SK-N-MC (cell line): ENCODE measurements around the gene GSAP.

Experiments used
- DNase-seq: peaks from one replicate; pipeline ENCODE4 v3.0.0-alpha.2; 2011; ENCODE audit warnings: low read depth, low spot score
- H3K27ac ChIP-seq: fragments of 200-600 bp; sonication (generic); 2 replicates; pipeline ENCODE4 v1.5.1; 2016; ENCODE audit warnings: mixed run types
- H3K36me3 ChIP-seq: fragments of 200-600 bp; sonication (generic); 2 replicates; pipeline ENCODE4 v1.6.1; 2017; ENCODE audit warnings: antibody characterized with exemption, low read length, mixed read lengths; ENCODE audit not compliant: insufficient read depth
- H3K4me3 ChIP-seq: fragments of 200-600 bp; sonication (generic); 2 replicates; pipeline ENCODE4 v1.5.1; 2016
- H3K9ac ChIP-seq: fragments of 200-600 bp; sonication (generic); 2 replicates; pipeline ENCODE4 v1.8.0; 2017; ENCODE audit warnings: mixed run types, mixed read lengths; ENCODE audit not compliant: insufficient read length
- H3K9me3 ChIP-seq: fragments of 200-600 bp; sonication (generic); 2 replicates; pipeline ENCODE4 v1.6.1; 2017; ENCODE audit warnings: low read depth, mild to moderate bottlenecking, antibody characterized with exemption, low read length, moderate library complexity, mixed read lengths
- EZH2 ChIP-seq: fragments of 200-600 bp; sonication (generic); IDR thresholded peaks from one replicate; pipeline ENCODE4 v1.6.1; 2017; ENCODE audit warnings: antibody characterized with exemption
- FOXP2 ChIP-seq: optimal IDR thresholded peaks from 2 replicates; pipeline ENCODE3; 2011; ENCODE audit warnings: mild to moderate bottlenecking, moderate library complexity; ENCODE audit not compliant: insufficient read depth; ENCODE audit errors: extremely low read length, control extremely low read depth
- POLR2AphosphoS5 ChIP-seq: IDR thresholded peaks from 2 replicates; pipeline ENCODE4 v1.6.1; 2012; ENCODE audit warnings: mild to moderate bottlenecking, low read depth, low read length, borderline replicate concordance

The GSAP gene

GRCh38 chr7:77271766-77272165 lies 144.4 kb downstream of the GSAP start:
- Histone ChIP-seq H3K9me3 (no peaks in the 10 kb centered on the region), H3K36me3 (no peaks in the 10 kb centered on the region), H3K4me3 (no peak overlapping the region), H3K9ac (no peak overlapping the region), H3K27ac (no peak overlapping the region)
- TF ChIP-seq FOXP2 (no peak), POLR2AphosphoS5 (no peak), EZH2 (no peak)
- no peak for DNase-seq

GRCh38 chr7:77270094-77270480 lies 146.1 kb downstream of the GSAP start:
- Histone ChIP-seq H3K27ac (no peak overlapping the region), H3K4me3 (no peak overlapping the region), H3K9me3 (no peaks in the 10 kb centered on the region), H3K9ac (no peak overlapping the region), H3K36me3 (no peaks in the 10 kb centered on the region)
- no peak for DNase-seq
- no peak for TF ChIP-seq FOXP2

- Histone ChIP-seq H3K36me3 (no peaks in the 10 kb centered on the region), H3K9me3 (no peaks in the 10 kb centered on the region), H3K27ac (no peak overlapping the region), H3K9ac (no peak overlapping the region), H3K4me3 (no peak overlapping the region)
- DNase-seq = no peak
- TF ChIP-seq FOXP2 (no peak), POLR2AphosphoS5 (no peak), EZH2 (no peak)
Observed at GRCh38 chr7:77269360-77270093, 146.6 kb downstream of the GSAP start.

GRCh38 chr7:77266291-77266794 lies 149.8 kb downstream of the GSAP start:
- TF ChIP-seq POLR2AphosphoS5 = no peak
- TF ChIP-seq EZH2 = no peak
- TF ChIP-seq FOXP2 = no peak
- Histone ChIP-seq H3K9me3 (no peaks in the 10 kb centered on the region), H3K9ac (no peak overlapping the region)

GRCh38 chr7:77265666-77266065 lies 150.5 kb downstream of the GSAP start:
- no peak for DNase-seq
- no peak for TF ChIP-seq POLR2AphosphoS5
- TF ChIP-seq EZH2 = no peak
- no peak for TF ChIP-seq FOXP2
- Histone ChIP-seq H3K36me3 (no peaks in the 10 kb centered on the region), H3K9ac (no peak overlapping the region), H3K9me3 (no peaks in the 10 kb centered on the region), H3K27ac (no peak overlapping the region), H3K4me3 (no peak overlapping the region)

More at GRCh38 chr7:77266291-77266794, 149.8 kb downstream of the GSAP start:
- Histone ChIP-seq H3K4me3 (no peak overlapping the region), H3K27ac (no peak overlapping the region), H3K36me3 (no peaks in the 10 kb centered on the region)
- DNase-seq = no peak

- DNase-seq = no peak
Observed at GRCh38 chr7:77262316-77262715, 153.8 kb downstream of the GSAP start.

More at GRCh38 chr7:77262316-77262715, 153.8 kb downstream of the GSAP start:
- Histone ChIP-seq H3K36me3 (no peaks in the 10 kb centered on the region), H3K9ac (no peak overlapping the region), H3K27ac (no peak overlapping the region), H3K9me3 (no peaks in the 10 kb centered on the region), H3K4me3 (no peak overlapping the region)
- TF ChIP-seq EZH2 = no peak
- TF ChIP-seq POLR2AphosphoS5 = no peak
- TF ChIP-seq FOXP2 = no peak
